HCT116 (cell line): ENCODE data around the gene SHOC2. TPM values are rescaled to one million over a fixed set of nuclear protein-coding genes. Genes with fewer than 3 reads are reported as not detected.

Experiments used
- ATAC-seq: fragments of 200-7000 bp; cut with Tn5 transposase; 2 replicates; pipeline ENCODE4 v1.9.1; 2020; ENCODE audit warnings: mild to moderate bottlenecking, moderate library complexity
- BruUV-seq: library from RNA; stranded (reverse); fragments of 400-500 nt; replicated peaks from 2 replicates; lab custom pipeline; 2021; lab: Mats Ljungman, UMichigan
- CTCF ChIA-PET: fragments of 300-600 bp; sonication (Branson Sonifier 250); formaldehyde crosslinking; loops from one replicate; lab custom pipeline; 2021; ENCODE audit warnings: antibody characterized with exemption; lab: Charles Lee
- POLR2A ChIA-PET: fragments of 300-600, 350-600 bp; sonication (Branson Sonifier 250); formaldehyde crosslinking; loops from one replicate; lab custom pipeline; 2021; ENCODE audit warnings: antibody characterized with exemption; lab: Charles Lee
- RAD21 ChIA-PET, 2 experiments: fragments of 300-600 bp; sonication (Branson Sonifier 250); formaldehyde crosslinking; loops; one replicate each; lab custom pipeline; 2023; ENCODE audit warnings: low total read pairs in 2 of 2; ENCODE audit not compliant: uncharacterized antibody in 2 of 2, unreplicated experiment in 2 of 2, low non-redundant PET in 1 of 2; lab: Charles Lee
- DNase-seq: peaks from one replicate; pipeline ENCODE4 v3.0.0-alpha.2; 2010; ENCODE audit warnings: low read depth, low spot score
- H2AFZ ChIP-seq: fragments of 200-600 bp; shearing (Covaris generic), sonication (generic); 2 replicates; pipeline ENCODE4 v1.6.1; 2017; ENCODE audit warnings: low read depth, mixed run types, mixed read lengths, antibody characterized with exemption, low read length; ENCODE audit not compliant: poor library complexity, severe bottlenecking
- H3K27ac ChIP-seq: 2 replicates; pipeline ENCODE4 v1.5.1; 2012; ENCODE audit warnings: low read depth, low read length
- H3K27me3 ChIP-seq: fragments of 200-600 bp; sonication (generic); 2 replicates; pipeline ENCODE4 v1.6.1; 2016; ENCODE audit warnings: mixed run types, low read length, mixed read lengths; ENCODE audit not compliant: insufficient read depth
- H3K36me3 ChIP-seq, 2 experiments: fragments of 200-500 bp in 1 of 2; fragments of 200-600 bp in 1 of 2; sonication (Bioruptor generic) in 1 of 2; sonication (generic) in 1 of 2; 2 replicates each; pipeline versions ENCODE4 v1.5.1 to v1.6.1; 2014 to 2016; ENCODE audit warnings: low read length in 2 of 2, inconsistent platforms in 1 of 2, mixed read lengths in 1 of 2, mixed run types in 1 of 2; ENCODE audit not compliant: insufficient read depth in 2 of 2, control insufficient read depth in 1 of 2
- H3K4me1 ChIP-seq, 2 experiments: fragments of 200-600 bp in 1 of 2; sonication (generic) in 1 of 2; 2 replicates each; pipeline versions ENCODE4 v1.5.1 to v1.6.1; 2012 to 2017; ENCODE audit warnings: low read length in 2 of 2, inconsistent platforms in 1 of 2, mild to moderate bottlenecking in 1 of 2, mixed read lengths in 1 of 2, mixed run types in 1 of 2, moderate library complexity in 1 of 2; ENCODE audit not compliant: insufficient read depth in 2 of 2, control insufficient read depth in 1 of 2
- H3K4me2 ChIP-seq: fragments of 200-600 bp; sonication (generic); 2 replicates; pipeline ENCODE4 v1.6.1; 2017; ENCODE audit warnings: mixed run types, low read length, mixed read lengths
- H3K4me3 ChIP-seq, 2 experiments: fragments of 200-600 bp in 1 of 2; sonication (generic) in 1 of 2; replicated peaks in 1 of 2; 2 replicates each; pipeline ENCODE4 v1.5.1; 2011 to 2016; ENCODE audit warnings: low read length in 2 of 2, control low read depth in 1 of 2, low read depth in 1 of 2, mild to moderate bottlenecking in 1 of 2, mixed read lengths in 1 of 2, mixed run types in 1 of 2
- H3K79me2 ChIP-seq: fragments of 200-600 bp; sonication (generic); 2 replicates; pipeline ENCODE4 v1.6.1; 2017; ENCODE audit warnings: mild to moderate bottlenecking, mixed run types, low read length, moderate library complexity, mixed read lengths; ENCODE audit not compliant: insufficient read depth
- H3K9ac ChIP-seq: fragments of 200-600 bp; sonication (generic); 2 replicates; pipeline ENCODE4 v1.6.1; 2016; ENCODE audit warnings: low read length, mixed read lengths
- H3K9me2 ChIP-seq: fragments of 200-600 bp; sonication (generic), shearing (Covaris generic); 2 replicates; pipeline ENCODE4 v1.6.1; 2017; ENCODE audit warnings: mixed run types, mild to moderate bottlenecking, moderate library complexity; ENCODE audit not compliant: insufficient read depth
- H3K9me3 ChIP-seq, 2 experiments: fragments of 200-500 bp in 1 of 2; fragments of 200-600 bp in 1 of 2; sonication (Bioruptor generic) in 1 of 2; sonication (generic) in 1 of 2; 2 replicates each; pipeline ENCODE4 v1.6.1; 2014 to 2017; ENCODE audit warnings: low read length in 2 of 2, mixed read lengths in 2 of 2, inconsistent platforms in 1 of 2, low read depth in 1 of 2, mild to moderate bottlenecking in 1 of 2, mixed run types in 1 of 2, moderate library complexity in 1 of 2; ENCODE audit not compliant: control insufficient read depth in 1 of 2, insufficient read depth in 1 of 2
- H4K20me1 ChIP-seq: fragments of 200-600 bp; sonication (generic), shearing (Covaris generic); 2 replicates; pipeline ENCODE4 v1.6.1; 2017; ENCODE audit warnings: mixed run types, mild to moderate bottlenecking, moderate library complexity; ENCODE audit not compliant: insufficient read depth
- CBX3 ChIP-seq: IDR thresholded peaks from 2 replicates; pipeline ENCODE4 v1.6.1; 2012; ENCODE audit warnings: low read depth
- CEBPB ChIP-seq: IDR thresholded peaks from 2 replicates; pipeline ENCODE4 v1.6.1; 2012; ENCODE audit warnings: low read depth
- EGR1 ChIP-seq: IDR thresholded peaks from 2 replicates; pipeline ENCODE4 v1.6.1; 2012; ENCODE audit warnings: low read depth
- ELF1 ChIP-seq: IDR thresholded peaks from 2 replicates; pipeline ENCODE4 v1.6.1; 2012; ENCODE audit warnings: low read depth, borderline replicate concordance
- JUND ChIP-seq: IDR thresholded peaks from 2 replicates; pipeline ENCODE4 v1.6.1; 2012
- POLR2AphosphoS5 ChIP-seq: IDR thresholded peaks from 2 replicates; pipeline ENCODE4 v1.6.1; 2011; ENCODE audit warnings: mild to moderate bottlenecking, low read depth, low read length, moderate library complexity
- RAD21 ChIP-seq: IDR thresholded peaks from 2 replicates; pipeline ENCODE4 v1.6.1; 2012; ENCODE audit warnings: low read depth, mild to moderate bottlenecking
- SP1 ChIP-seq: IDR thresholded peaks from 2 replicates; pipeline ENCODE4 v1.6.1; 2012; ENCODE audit warnings: low read depth
- TCF7L2 ChIP-seq: IDR thresholded peaks from 2 replicates; pipeline ENCODE4 v1.7.0; 2011; ENCODE audit warnings: borderline replicate concordance, inconsistent platforms; ENCODE audit not compliant: insufficient read depth, insufficient read length; ENCODE audit errors: extremely low read depth
- ZFX ChIP-seq: fragments of 450-650 bp; IDR thresholded peaks from 2 replicates; pipeline ENCODE4 v1.6.1; 2017
- ZNF274 ChIP-seq: fragments of 200-500 bp; sonication (Bioruptor generic); IDR thresholded peaks from 2 replicates; pipeline ENCODE4 v1.6.1; 2014; ENCODE audit warnings: mild to moderate bottlenecking, low read depth, low read length, inconsistent platforms
- intact Hi-C: fragments of 100-400 bp; cut with micrococcal nuclease; formaldehyde crosslinking; loops from 2 replicates; pipeline ENCODE4 v1.10.0; 2022
- total RNA-seq: library from RNA; stranded (reverse); gene quantifications from one replicate; pipeline ENCODE4 v1.2.1, GENCODE V29; 2021; ENCODE audit not compliant: unreplicated experiment

Gene SHOC2
- total RNA-seq, 1 experiment from 2014 or later = 39.5 TPM

DNA sequence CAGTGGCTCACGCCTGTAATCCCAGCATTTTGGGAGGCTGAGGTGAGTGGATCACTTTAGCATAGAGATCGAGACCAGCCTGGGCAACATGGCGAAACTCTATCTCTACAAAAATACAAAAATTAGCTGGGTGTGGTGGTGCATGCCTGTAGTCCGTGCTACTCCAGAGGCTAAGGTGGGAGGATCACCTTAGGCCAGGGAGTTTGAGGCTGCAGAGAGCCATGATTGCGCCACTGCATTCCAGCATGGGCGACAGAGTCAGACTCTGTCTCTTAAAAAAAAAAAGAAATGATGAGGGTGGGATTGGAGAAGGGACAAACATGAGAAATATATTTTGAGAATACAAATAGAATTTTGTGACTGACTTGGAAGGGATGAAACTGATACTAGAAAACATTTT, 76.9 kb downstream of the SHOC2 start:
- no peak for TF ChIP-seq ZFX
- no peak for TF ChIP-seq TCF7L2
- no peak for TF ChIP-seq SP1
- no peak for TF ChIP-seq ZNF274
- no peak for TF ChIP-seq JUND
- TF ChIP-seq, all 23 proteins: peak for 0
- no peak overlapping the region for H3K4me3 ChIP-seq
- no peaks in the 10 kb centered on the region for H3K9me2 ChIP-seq
- ATAC-seq = no peak
- POLR2A ChIA-PET = no interaction called here
- CTCF ChIA-PET = no interaction called here
- H3K9me3 ChIP-seq = no peaks in the 10 kb centered on the region
- H3K9ac ChIP-seq = no peak overlapping the region
- H3K36me3 ChIP-seq = no peaks in the 10 kb centered on the region
- no peaks in the 10 kb centered on the region for H3K27me3 ChIP-seq
- H3K27ac ChIP-seq = no peak overlapping the region
- H3K4me2 ChIP-seq = no peak overlapping the region
- H2AFZ ChIP-seq = no peak overlapping the region
- no peaks in the 10 kb centered on the region for H3K4me1 ChIP-seq
- intact Hi-C loops = no loop called here
- no peaks in the 10 kb centered on the region; the same call in 1 of the 2 replicates for H3K79me2 ChIP-seq
- DNase-seq = no peak
- H4K20me1 ChIP-seq = peaks cover 7% of the 10 kb centered on the region; the same call in 1 of the 2 replicates
- no TSS peak for BruUV-seq
- RAD21 ChIA-PET = no interaction called here

DNA sequence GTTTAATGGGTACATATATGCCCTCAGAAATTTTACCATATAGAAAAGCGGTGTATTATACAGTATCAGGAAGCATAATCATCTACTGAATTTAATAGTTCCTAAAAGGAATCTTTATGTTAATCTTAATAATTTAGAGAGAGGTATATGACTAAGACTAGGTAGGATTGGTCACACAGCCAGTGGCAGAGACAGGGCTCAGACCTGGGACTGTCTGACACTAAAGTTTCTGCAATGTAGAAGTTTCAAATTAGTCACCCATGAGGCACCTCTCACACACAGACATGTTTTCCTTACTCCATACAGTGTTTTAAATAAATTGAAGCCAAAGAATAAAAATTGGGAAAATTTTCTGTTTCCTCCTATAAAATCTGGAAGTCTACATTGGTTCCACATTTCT, 84.6 kb downstream of the SHOC2 start:
- ChIA-PET RAD21 (no interaction called here), CTCF (no interaction called here), POLR2A (interaction anchor here (0.8 kb wide), 1 partner anchor 85 kb away, joined by 5 read pairs; the partner anchor contains the start of genes BBIP1 and SHOC2)
- Histone ChIP-seq H2AFZ (no peak overlapping the region), H3K4me3 (no peak overlapping the region), H3K36me3 (peaks cover 0 to 2% of the 10 kb centered on the region in 2 experiments; a peak in 1 of 4 replicates)
- DNase-seq = no peak
- intact Hi-C loops = no loop called here
- BruUV-seq = no TSS peak
- TF ChIP-seq EGR1 (no peak), CEBPB (no peak), ELF1 (no peak), CBX3 (no peak), POLR2AphosphoS5 (no peak), RAD21 (no peak)
- TF ChIP-seq, all 23 proteins: peak for 0
- Histone ChIP-seq H3K27ac (no peak overlapping the region), H3K9me2 (no peaks in the 10 kb centered on the region), H3K9me3 (no peaks in the 10 kb centered on the region), H3K27me3 (no peaks in the 10 kb centered on the region), H3K79me2 (no peaks in the 10 kb centered on the region), H3K4me2 (no peak overlapping the region), H3K4me1 (no peaks in the 10 kb centered on the region), H3K9ac (no peak overlapping the region), H4K20me1 (peaks cover 3% of the 10 kb centered on the region; the same call in 1 of the 2 replicates)
- no peak for ATAC-seq
